Transverse colon (tissue), 4 donors: ENCODE measurements around the gene APBB2.

Source experiments
- POLR2AphosphoS5 ChIP-seq, 3 donors: sonication (generic); formaldehyde crosslinking; IDR thresholded peaks; one replicate each; pipeline ENCODE4 v1.6.1; 2016; ENCODE audit warnings: antibody characterized with exemption in 3 of 3
- TF ChIP-seq, protein P1 (sequence below), 5 experiments: fragments of 200-600 bp in 3 of 5; fragments of 450-650 bp in 2 of 5; sonication (generic) in 3 of 5; IDR thresholded peaks; 1 replicate in 2 of 5; 2 replicates in 3 of 5; pipeline ENCODE4 v1.5.1; 2016 to 2017; ENCODE audit warnings: antibody characterized with exemption in 5 of 5, inconsistent platforms in 3 of 5, mild to moderate bottlenecking in 2 of 5, moderate library complexity in 1 of 5

DNA sequence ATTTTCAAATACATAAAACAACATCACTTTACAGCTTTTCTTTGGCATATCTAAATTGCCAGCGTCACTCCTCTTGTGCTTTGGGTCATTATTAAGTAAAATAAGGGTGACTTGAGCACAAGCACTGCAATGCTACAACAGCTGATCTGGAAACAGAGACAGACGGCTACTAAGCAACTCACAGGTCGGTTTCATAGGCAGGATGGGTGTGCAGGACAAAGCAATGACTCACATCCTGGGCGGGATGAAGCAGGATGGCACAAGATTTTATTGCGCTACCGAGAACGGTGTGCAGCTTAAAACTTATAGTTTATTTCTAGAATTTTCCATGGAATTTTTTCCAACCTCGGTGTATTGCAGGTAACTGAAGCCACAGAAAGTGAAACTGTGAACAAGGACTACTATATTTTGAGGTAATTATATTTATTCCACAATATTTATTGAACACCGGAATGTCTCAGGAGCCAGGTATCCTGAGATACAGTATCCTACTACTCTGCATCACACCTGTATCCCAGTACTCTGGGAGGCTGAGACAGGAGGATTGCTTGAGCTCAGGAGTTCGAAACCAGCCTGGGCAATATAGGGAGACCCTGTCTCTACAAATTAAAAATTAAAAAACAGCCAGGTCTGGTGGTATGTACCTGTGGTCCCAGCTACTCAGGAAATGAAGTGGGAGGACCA is 215.5 kb downstream of the APBB2 start:
- TF ChIP-seq POLR2AphosphoS5 (IDR thresholded peaks at IDR 0.05), result no peak
- TF ChIP-seq, protein P1, sequence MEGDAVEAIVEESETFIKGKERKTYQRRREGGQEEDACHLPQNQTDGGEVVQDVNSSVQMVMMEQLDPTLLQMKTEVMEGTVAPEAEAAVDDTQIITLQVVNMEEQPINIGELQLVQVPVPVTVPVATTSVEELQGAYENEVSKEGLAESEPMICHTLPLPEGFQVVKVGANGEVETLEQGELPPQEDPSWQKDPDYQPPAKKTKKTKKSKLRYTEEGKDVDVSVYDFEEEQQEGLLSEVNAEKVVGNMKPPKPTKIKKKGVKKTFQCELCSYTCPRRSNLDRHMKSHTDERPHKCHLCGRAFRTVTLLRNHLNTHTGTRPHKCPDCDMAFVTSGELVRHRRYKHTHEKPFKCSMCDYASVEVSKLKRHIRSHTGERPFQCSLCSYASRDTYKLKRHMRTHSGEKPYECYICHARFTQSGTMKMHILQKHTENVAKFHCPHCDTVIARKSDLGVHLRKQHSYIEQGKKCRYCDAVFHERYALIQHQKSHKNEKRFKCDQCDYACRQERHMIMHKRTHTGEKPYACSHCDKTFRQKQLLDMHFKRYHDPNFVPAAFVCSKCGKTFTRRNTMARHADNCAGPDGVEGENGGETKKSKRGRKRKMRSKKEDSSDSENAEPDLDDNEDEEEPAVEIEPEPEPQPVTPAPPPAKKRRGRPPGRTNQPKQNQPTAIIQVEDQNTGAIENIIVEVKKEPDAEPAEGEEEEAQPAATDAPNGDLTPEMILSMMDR (IDR thresholded peaks at IDR 0.05), result no peak
